Measurements from ENCODE around the gene ERAS.

ERAS gene

GRCh38 chrX:48823053-48823452, 3.3 kb upstream of the ERAS start:
- Histone ChIP-seq H3K4me3 (ENCODE audit: low read depth in 1 of 2, low read length in 2 of 2) (no peak overlapping the region), H3K4me2 (ENCODE audit: insufficient read depth, low read length) (no peak overlapping the region), H3K27me3 (ENCODE audit: insufficient read depth, low read length, poor library complexity) (no peaks in the 10 kb centered on the region), H2AFZ (ENCODE audit: low read depth, low read length) (no peak overlapping the region), H3K9me3 (ENCODE audit: insufficient read depth, low read length, severe bottlenecking) (no peaks in the 10 kb centered on the region), H4K20me1 (ENCODE audit: insufficient read depth, low read length) (no peaks in the 10 kb centered on the region), H3K79me2 (ENCODE audit: insufficient read depth, low read length) (no peaks in the 10 kb centered on the region), H3K9ac (ENCODE audit: low read depth, low read length) (no peak overlapping the region), H3K27ac (ENCODE audit: low read length) (no peak overlapping the region), H3K4me1 (ENCODE audit: insufficient read depth, low read length) (no peaks in the 10 kb centered on the region), H3K36me3 (ENCODE audit: insufficient read depth, low read length) (peaks cover 40% of the 10 kb centered on the region)
- ATAC-seq (ENCODE audit: insufficient read depth, low read depth) = no peak
- DNase-seq = no peak
- no peak for TF ChIP-seq EZH2 (IDR thresholded peaks at IDR 0.05; ENCODE audit: borderline replicate concordance, low read depth, low read length, severe bottlenecking)
- no peak for TF ChIP-seq CTCF (IDR thresholded peaks at IDR 0.05; ENCODE audit: borderline replicate concordance, extremely low read depth, low read length, poor library complexity, severe bottlenecking)

- peaks cover 31% of the 10 kb centered on the region for H3K36me3 ChIP-seq (ENCODE audit: insufficient read depth, low read length)
- no peaks in the 10 kb centered on the region for H4K20me1 ChIP-seq (ENCODE audit: insufficient read depth, low read length)
- no peak overlapping the region for H3K27ac ChIP-seq (ENCODE audit: low read length)
- H3K79me2 ChIP-seq (ENCODE audit: insufficient read depth, low read length) = no peaks in the 10 kb centered on the region
- no peaks in the 10 kb centered on the region for H3K27me3 ChIP-seq (ENCODE audit: insufficient read depth, low read length, poor library complexity)
- no peak for ATAC-seq (ENCODE audit: insufficient read depth, low read depth)
- no peak for TF ChIP-seq CTCF (IDR thresholded peaks at IDR 0.05; ENCODE audit: borderline replicate concordance, extremely low read depth, low read length, poor library complexity, severe bottlenecking)
- TF ChIP-seq EZH2 (IDR thresholded peaks at IDR 0.05; ENCODE audit: borderline replicate concordance, low read depth, low read length, severe bottlenecking) = no peak
- H2AFZ ChIP-seq (ENCODE audit: low read depth, low read length) = no peak overlapping the region
- H3K4me1 ChIP-seq (ENCODE audit: insufficient read depth, low read length) = no peaks in the 10 kb centered on the region
- H3K4me3 ChIP-seq (ENCODE audit: low read depth in 1 of 2, low read length in 2 of 2) = no peak overlapping the region
- no peak for DNase-seq
- no peaks in the 10 kb centered on the region for H3K9me3 ChIP-seq (ENCODE audit: insufficient read depth, low read length, severe bottlenecking)
- no peak overlapping the region for H3K9ac ChIP-seq (ENCODE audit: low read depth, low read length)
- no peak overlapping the region for H3K4me2 ChIP-seq (ENCODE audit: insufficient read depth, low read length)
Observed at GRCh38 chrX:48824066-48824465, 2.2 kb upstream of the ERAS start.

GRCh38 chrX:48826876-48827653, 752 bp downstream of the ERAS start:
- Histone ChIP-seq H3K27ac (ENCODE audit: low read length) (no peak overlapping the region), H4K20me1 (ENCODE audit: insufficient read depth, low read length) (no peaks in the 10 kb centered on the region), H3K9ac (ENCODE audit: low read depth, low read length) (no peak overlapping the region), H3K4me1 (ENCODE audit: insufficient read depth, low read length) (no peaks in the 10 kb centered on the region), H3K36me3 (ENCODE audit: insufficient read depth, low read length) (peaks cover 24% of the 10 kb centered on the region), H3K4me3 (ENCODE audit: low read depth in 1 of 2, low read length in 2 of 2) (no peak overlapping the region), H2AFZ (ENCODE audit: low read depth, low read length) (no peak overlapping the region), H3K27me3 (ENCODE audit: insufficient read depth, low read length, poor library complexity) (no peaks in the 10 kb centered on the region), H3K9me3 (ENCODE audit: insufficient read depth, low read length, severe bottlenecking) (no peaks in the 10 kb centered on the region), H3K4me2 (ENCODE audit: insufficient read depth, low read length) (no peak overlapping the region), H3K79me2 (ENCODE audit: insufficient read depth, low read length) (no peaks in the 10 kb centered on the region)
- ATAC-seq (ENCODE audit: insufficient read depth, low read depth) (no peak), DNase-seq (no peak)
- TF ChIP-seq EZH2 (IDR thresholded peaks at IDR 0.05; ENCODE audit: borderline replicate concordance, low read depth, low read length, severe bottlenecking) (no peak), CTCF (IDR thresholded peaks at IDR 0.05; ENCODE audit: borderline replicate concordance, extremely low read depth, low read length, poor library complexity, severe bottlenecking) (no peak)
